ENCODE measurements around the gene KRT28.

Gene KRT28

GRCh38 chr17:40799859-40800258, at the start of gene KRT28:
Gene KRT28, minus strand, starts transcription at chr17:40799959. Its CDS starts 66 bp downstream, at chr17:40799893.
- FAIRE-seq: no peak

GRCh38 chr17:40848583-40849235, 49.0 kb upstream of the KRT28 start:
- no peak for FAIRE-seq

DNA sequence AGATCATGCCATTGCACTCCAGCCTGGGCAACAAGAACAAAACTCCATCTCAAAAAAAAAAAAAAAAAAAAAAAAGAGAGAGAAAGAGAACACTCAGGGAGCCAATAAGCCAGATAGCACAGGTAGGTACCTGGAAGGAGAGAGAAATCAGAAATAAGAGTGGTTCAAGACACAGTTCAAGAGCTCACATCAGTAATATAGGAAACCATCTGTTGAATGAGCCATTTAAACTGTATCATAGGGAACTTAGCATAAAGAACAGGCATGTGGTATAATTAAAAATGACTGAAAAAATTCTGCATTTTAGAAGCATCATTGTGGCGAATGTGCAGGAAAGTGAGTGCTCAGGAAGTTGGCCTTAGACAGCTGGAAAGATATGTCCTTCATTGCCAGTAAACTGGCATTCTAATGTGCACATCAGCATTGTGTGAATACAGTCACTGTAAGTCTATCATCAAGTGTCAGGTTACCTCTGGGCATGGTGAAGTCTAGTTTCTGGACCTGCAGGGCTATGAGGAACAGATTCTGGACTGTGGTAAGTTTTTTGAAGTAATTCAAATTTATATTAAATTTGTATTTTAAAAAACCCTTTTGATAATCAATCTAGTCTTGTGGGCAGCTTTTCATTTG, 46.9 kb upstream of the KRT28 start:
- FAIRE-seq: no peak

GRCh38 chr17:40844671-40845107, 44.9 kb upstream of the KRT28 start:
- FAIRE-seq: no peak

DNA sequence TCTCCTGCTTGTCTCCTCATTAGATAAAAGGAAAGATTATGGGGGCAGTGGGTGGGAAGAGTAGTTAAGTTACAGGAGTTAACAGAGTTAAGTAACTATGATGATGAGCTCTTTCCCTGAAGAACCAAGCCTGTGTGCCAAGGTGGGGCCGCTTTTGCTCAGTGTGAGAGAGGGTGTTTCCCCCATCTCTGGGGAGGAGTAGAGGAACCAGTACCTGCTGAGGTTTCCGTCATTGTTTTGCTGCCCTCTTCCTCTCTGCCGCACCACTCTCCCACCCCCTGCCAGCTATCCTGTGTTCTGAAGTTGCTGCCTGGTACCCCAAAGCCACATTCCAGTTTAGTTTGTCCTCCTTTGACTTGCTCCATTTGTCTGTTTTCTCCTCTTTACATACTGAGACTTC, 43.5 kb upstream of the KRT28 start:
- no peak for FAIRE-seq

- FAIRE-seq: no peak
These were observed 41.5 kb upstream of the KRT28 start for GRCh38 chr17:40841246-40841645.

- no peak for FAIRE-seq
These were observed 39.4 kb upstream of the KRT28 start for GRCh38 chr17:40839194-40839593.

GRCh38 chr17:40836020-40836419, 36.3 kb upstream of the KRT28 start:
- no peak for FAIRE-seq

DNA sequence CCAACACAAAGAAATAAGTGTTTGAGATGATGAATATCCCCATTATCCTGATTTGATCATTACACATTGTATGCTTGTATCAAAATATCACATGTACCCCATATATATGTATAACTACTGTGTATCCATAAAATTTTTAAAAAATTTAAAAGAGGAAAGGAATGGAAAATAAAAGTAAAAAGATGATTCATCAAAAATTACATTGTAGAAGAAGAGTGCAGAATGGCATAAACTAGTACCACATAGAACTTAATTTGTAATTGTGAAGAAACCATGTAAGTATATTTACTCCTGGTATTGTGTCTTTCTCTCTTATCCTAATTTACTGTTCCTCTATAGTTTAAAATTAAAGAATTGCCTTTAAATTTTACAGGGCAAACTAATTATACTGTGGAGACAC, 34.1 kb upstream of the KRT28 start:
- FAIRE-seq: no peak

DNA sequence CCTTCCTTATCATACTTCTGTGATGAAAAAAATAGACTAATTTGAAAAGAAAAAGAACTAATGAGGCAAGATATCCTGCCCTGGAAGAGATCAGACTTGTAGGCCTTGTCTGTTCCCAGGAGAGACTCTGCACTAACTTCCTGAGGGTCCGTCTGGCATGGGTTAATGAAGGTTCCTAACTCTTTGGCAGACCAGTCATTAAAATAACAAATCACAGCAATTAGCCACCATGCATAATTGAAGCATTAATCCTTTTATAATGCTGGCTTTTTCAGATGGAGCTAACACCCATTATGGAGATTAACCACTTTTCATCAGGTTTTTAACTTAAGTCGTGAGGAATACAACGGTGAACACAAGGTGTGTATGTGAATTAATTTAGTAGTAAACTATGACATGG, 33.1 kb upstream of the KRT28 start:
- FAIRE-seq: no peak

DNA sequence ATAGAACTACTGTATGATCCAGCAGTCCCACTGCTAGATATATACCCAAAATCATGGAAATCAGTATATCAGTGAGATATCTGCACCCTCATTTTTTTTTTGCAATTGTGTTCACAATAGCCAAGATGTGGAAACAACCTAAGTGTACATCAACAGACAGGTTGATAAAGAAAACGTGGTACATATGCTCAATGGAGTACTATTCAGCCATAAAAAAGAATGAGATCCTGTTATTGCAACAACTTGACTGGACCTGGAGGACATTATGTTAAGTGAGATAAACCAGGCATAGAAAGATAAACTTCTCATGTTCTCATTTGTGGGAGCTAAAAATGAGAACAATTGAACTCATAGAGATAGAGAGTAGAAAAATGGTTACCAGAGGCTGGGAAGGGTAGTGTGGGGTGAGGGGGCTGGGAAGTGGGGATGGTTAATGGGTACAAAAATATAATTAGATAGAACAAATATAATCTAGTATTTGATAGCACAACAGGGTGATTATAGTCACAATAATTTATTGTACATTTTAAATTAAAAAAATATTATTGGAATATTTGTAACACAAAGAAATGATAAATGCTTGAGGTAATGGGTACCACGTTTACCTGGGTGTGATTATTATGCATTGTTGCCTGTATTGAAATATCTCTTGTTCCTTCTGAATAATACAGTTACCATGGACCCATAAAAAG, 30.5 kb upstream of the KRT28 start:
- FAIRE-seq: no peak

DNA sequence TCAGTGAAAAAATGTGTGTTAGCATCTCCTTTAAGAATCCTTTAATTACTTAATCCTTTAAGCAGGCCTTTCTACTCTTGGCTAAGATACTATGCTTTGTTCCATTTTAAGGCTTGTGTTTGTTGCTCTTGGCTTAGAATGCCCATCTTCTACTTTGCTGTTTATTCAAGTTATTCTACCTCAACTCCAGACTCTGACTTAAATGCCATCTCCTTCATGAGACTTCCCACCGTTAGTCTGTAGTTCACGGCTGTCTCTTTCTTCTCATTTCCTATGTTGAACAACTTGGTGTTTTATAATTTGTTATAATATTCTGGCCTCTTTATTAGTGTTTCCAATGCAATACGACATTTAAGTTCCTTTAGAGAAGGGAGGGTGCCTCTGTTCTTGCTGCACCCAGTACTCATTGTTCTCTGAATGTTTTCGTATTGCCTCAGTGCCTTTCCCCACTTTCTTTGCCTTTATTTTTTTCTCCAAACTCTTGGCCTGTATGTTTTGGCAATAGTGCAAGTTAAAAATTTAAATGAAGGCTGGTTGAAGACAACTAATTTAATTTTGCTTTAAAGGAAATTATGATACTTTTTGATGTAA, 28.8 kb upstream of the KRT28 start:
- FAIRE-seq: no peak

- no peak for FAIRE-seq
These were observed 28.1 kb upstream of the KRT28 start for GRCh38 chr17:40827746-40828453.

GRCh38 chr17:40825599-40825998, 25.8 kb upstream of the KRT28 start:
- FAIRE-seq: no peak

- FAIRE-seq: no peak
These were observed 24.5 kb upstream of the KRT28 start for GRCh38 chr17:40824015-40824832.

GRCh38 chr17:40822132-40822812, 22.5 kb upstream of the KRT28 start, which contains the start of gene KRT10:
Gene KRT10, minus strand, starts transcription at chr17:40822614. Its CDS starts 29 bp downstream, at chr17:40822585.
- FAIRE-seq: no peak

DNA sequence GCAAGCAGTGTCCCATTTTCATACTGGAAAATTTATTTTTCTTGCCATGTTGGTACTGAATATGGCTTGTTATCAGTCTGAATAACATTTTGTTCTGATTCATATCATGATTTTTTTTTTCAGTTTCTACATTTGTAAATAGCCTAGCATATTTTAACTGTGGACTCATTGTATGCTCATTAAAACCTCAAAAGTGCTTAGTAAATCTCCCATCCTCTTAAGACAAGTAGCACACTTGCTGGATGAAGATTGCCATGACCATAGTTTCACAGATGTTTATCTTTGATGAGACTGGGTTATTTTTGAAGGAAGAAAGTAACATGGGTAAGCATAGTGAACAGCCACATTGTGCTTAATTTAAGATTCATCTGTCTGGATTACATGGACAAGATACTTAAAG, 21.8 kb upstream of the KRT28 start:
- FAIRE-seq: no peak

GRCh38 chr17:40820228-40820838, 20.6 kb upstream of the KRT28 start:
- no peak for FAIRE-seq

DNA sequence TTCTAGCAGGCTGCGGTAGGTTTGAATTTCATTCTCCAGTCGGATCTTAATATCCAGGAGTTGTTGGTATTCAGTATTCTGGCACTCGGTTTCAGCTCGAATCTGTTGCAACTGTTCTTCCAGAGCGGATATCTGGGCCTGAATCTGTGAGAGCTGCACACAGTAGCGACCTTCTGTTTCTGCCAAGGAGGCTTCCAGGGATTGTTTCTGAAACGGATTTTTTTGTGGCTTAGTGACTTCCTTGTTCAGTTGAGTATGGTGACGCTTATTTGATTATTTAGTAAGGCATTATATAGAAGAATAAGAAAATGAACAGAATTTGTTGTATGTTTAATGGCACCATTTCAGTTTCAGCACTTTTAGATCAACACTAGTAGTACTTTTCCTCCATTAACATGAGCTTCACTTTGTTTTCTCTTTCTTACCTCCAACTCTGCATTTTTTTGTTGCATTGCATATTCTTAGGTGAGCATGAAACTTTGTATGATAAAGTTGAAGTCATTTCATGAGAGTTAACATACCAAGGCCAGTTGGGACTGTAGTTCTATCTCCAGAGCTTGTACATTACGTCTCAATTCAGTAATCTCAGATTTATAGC, 19.9 kb upstream of the KRT28 start:
- FAIRE-seq: no peak

DNA sequence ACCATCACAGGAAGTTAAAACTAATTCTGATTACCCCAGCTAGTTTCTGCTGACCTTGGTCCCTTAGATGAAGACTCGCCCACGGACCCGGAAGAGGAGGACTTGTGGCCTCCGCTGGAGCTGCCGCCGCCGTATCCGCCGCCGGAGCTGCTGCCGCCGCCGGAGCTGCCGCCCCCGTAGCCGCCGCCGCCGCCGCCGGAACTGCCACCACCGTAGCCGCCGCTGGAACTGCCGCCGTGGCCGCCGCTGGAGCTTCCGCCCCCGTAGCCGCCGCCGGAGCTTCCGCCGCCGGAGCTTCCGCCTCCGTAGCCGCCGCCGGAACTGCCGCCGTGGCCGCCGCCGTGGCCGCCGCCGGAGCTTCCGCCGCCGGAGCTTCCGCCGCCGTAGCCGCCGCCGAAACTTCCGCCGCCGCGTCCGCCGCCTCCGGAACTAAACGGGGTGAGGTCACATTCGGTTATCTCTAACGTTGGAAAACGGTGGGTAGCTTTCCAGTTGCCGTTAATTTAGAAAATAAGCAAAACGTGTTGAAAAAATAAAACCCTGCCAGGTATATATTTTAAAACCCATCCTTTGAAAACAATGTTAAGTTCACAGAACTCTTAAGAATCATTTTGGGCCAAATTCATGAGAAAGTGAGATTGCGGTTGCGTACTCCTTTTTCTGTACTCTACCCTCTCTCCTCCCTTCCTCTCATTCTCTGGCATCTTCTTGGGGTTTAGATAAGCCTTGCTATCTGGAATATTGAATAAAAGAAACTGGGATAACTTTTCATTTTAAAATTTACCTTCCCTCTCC, 19.2 kb upstream of the KRT28 start:
- no peak for FAIRE-seq

Measured in G401.6 (cell line).